ENCODE results near the gene ANGPTL2.

DNA sequence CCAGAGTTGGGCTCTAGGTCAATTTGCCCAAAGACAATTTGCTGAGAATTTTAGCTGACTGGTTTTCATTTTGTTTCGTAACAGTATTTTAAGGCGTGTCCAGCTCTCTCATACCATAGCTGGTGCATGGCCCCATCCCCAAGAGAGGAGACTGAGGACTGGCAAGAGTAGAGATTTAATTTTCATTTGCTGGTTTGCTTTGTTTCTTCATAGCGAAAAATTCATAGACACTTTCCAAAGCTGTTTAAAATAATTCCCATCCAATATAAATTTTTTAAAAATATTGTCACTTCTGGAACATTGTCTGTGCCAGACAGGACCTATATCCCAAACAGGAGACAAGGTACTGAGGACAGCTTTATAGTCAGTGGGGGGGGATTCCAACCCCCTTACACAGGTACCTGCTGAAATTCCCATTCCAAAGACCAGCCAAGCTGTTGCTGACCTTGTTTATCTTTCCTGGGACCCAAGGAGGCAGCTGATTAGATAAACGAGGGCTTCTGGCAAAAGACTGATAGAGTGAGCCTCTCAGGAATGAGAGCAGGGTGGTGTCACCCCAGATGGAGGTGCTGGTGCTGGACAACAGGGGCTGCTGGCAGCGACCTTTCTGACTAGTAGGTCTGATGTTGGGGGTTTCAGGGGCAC is 6.8 kb upstream of the ANGPTL2 start:
- TF ChIP-seq, protein P1, sequence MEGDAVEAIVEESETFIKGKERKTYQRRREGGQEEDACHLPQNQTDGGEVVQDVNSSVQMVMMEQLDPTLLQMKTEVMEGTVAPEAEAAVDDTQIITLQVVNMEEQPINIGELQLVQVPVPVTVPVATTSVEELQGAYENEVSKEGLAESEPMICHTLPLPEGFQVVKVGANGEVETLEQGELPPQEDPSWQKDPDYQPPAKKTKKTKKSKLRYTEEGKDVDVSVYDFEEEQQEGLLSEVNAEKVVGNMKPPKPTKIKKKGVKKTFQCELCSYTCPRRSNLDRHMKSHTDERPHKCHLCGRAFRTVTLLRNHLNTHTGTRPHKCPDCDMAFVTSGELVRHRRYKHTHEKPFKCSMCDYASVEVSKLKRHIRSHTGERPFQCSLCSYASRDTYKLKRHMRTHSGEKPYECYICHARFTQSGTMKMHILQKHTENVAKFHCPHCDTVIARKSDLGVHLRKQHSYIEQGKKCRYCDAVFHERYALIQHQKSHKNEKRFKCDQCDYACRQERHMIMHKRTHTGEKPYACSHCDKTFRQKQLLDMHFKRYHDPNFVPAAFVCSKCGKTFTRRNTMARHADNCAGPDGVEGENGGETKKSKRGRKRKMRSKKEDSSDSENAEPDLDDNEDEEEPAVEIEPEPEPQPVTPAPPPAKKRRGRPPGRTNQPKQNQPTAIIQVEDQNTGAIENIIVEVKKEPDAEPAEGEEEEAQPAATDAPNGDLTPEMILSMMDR (IDR thresholded peaks at IDR 0.05; ENCODE audit: low read depth, low read length, poor library complexity, severe bottlenecking), result no peak
- no peak for TF ChIP-seq EZH2phosphoT487 (IDR thresholded peaks at IDR 0.05; ENCODE audit: borderline replicate concordance, low read length)
